CD14-positive monocyte (primary cell): ENCODE data around the gene OSBPL2. TPM values are rescaled to one million over a fixed set of nuclear protein-coding genes. Genes with fewer than 3 reads are reported as not detected.

Experiments
- DNase-seq, 3 donors: peaks; one replicate each; pipeline ENCODE4 v3.0.0-alpha.2; 2011 to 2022
- H2AFZ ChIP-seq: 2 replicates; pipeline ENCODE4 v1.6.0; 2012; ENCODE audit warnings: mild to moderate bottlenecking, low read depth, low read length, inconsistent platforms; ENCODE audit not compliant: insufficient read depth, poor library complexity, severe bottlenecking
- H3K27ac ChIP-seq, 2 donors: 1 replicate in 1 of 2; 2 replicates in 1 of 2; pipeline ENCODE4 v1.5.1; 2012 to 2013; ENCODE audit warnings: low read length in 2 of 2, control low read depth in 1 of 2, inconsistent platforms in 1 of 2, low read depth in 1 of 2, mild to moderate bottlenecking in 1 of 2
- H3K27me3 ChIP-seq, 2 donors: one replicate each; pipeline versions ENCODE4 v1.6.0 to v1.6.1; 2011 to 2013; ENCODE audit warnings: low read length in 2 of 2; ENCODE audit not compliant: control insufficient read depth in 2 of 2, insufficient read depth in 2 of 2
- H3K36me3 ChIP-seq, 2 donors: replicated peaks in 1 of 2; 1 replicate in 1 of 2; 2 replicates in 1 of 2; pipeline versions ENCODE4 v1.5.1 to v1.6.1; 2012 to 2013; ENCODE audit warnings: low read length in 2 of 2, control low read depth in 1 of 2, inconsistent platforms in 1 of 2, mild to moderate bottlenecking in 1 of 2; ENCODE audit not compliant: insufficient read depth in 2 of 2, control insufficient read depth in 1 of 2
- H3K4me1 ChIP-seq, 2 donors: 1 replicate in 1 of 2; 2 replicates in 1 of 2; pipeline versions ENCODE4 v1.5.1 to v1.6.1; 2012 to 2013; ENCODE audit warnings: low read length in 2 of 2, control low read depth in 1 of 2, inconsistent platforms in 1 of 2, mild to moderate bottlenecking in 1 of 2, moderate library complexity in 1 of 2; ENCODE audit not compliant: insufficient read depth in 2 of 2, control insufficient read depth in 1 of 2
- H3K4me2 ChIP-seq: replicated peaks from 2 replicates; pipeline ENCODE3; 2012; ENCODE audit warnings: low read length, moderate library complexity, mild to moderate bottlenecking; ENCODE audit not compliant: poor library complexity, severe bottlenecking; ENCODE audit errors: extremely low read depth
- H3K4me3 ChIP-seq, 3 experiments: fragments of 200-600 bp in 1 of 3; sonication (generic) in 1 of 3; replicated peaks in 1 of 3; 1 replicate in 2 of 3; 2 replicates in 1 of 3; pipeline ENCODE4 v1.5.1; 2011 to 2013; ENCODE audit warnings: low read length in 3 of 3, mild to moderate bottlenecking in 3 of 3, control low read depth in 2 of 3, low read depth in 2 of 3, inconsistent platforms in 1 of 3, moderate library complexity in 1 of 3
- H3K79me2 ChIP-seq: 2 replicates; pipeline ENCODE4 v1.6.0; 2012; ENCODE audit warnings: mild to moderate bottlenecking, control low read depth, inconsistent platforms, low read length, moderate library complexity; ENCODE audit not compliant: insufficient read depth
- H3K9ac ChIP-seq: 2 replicates; pipeline ENCODE4 v1.6.0; 2017; ENCODE audit warnings: low read length, mild to moderate bottlenecking; ENCODE audit not compliant: insufficient read depth, poor library complexity, severe bottlenecking
- H3K9me3 ChIP-seq, 2 donors: replicated peaks in 1 of 2; 1 replicate in 1 of 2; 2 replicates in 1 of 2; pipeline versions ENCODE4 v1.5.1 to v1.6.1; 2012 to 2013; ENCODE audit warnings: low read length in 2 of 2, control low read depth in 1 of 2; ENCODE audit not compliant: control insufficient read depth in 1 of 2, insufficient read depth in 1 of 2
- H4K20me1 ChIP-seq: 2 replicates; pipeline ENCODE4 v1.6.0; 2012; ENCODE audit warnings: mild to moderate bottlenecking, low read length, control low read depth, moderate library complexity; ENCODE audit not compliant: insufficient read depth
- H3K27ac Mint-ChIP-seq, 7 donors: one replicate each; pipeline ENCODE4 v1.8.0; 2020; ENCODE audit warnings: mild to moderate bottlenecking in 7 of 7, mixed read lengths in 7 of 7, moderate library complexity in 6 of 7, inconsistent platforms in 2 of 7
- H3K27me3 Mint-ChIP-seq, 3 donors: one replicate each; pipeline ENCODE4 v1.8.0; 2021 to 2022; ENCODE audit warnings: low read depth in 3 of 3, mild to moderate bottlenecking in 3 of 3, mixed read lengths in 3 of 3, moderate library complexity in 3 of 3, inconsistent platforms in 1 of 3
- H3K36me3 Mint-ChIP-seq, 2 donors: one replicate each; pipeline ENCODE4 v1.8.0; 2020; ENCODE audit warnings: mixed read lengths in 2 of 2, inconsistent platforms in 1 of 2, mild to moderate bottlenecking in 1 of 2
- H3K4me1 Mint-ChIP-seq: one replicate; pipeline ENCODE4 v1.8.0; 2020; ENCODE audit warnings: mild to moderate bottlenecking, mixed read lengths
- H3K4me3 Mint-ChIP-seq, 2 donors: one replicate each; pipeline ENCODE4 v1.8.0; 2020; ENCODE audit warnings: mild to moderate bottlenecking in 2 of 2, mixed read lengths in 2 of 2, moderate library complexity in 1 of 2
- H3K9me3 Mint-ChIP-seq, 7 donors: one replicate each; pipeline ENCODE4 v1.8.0; 2020 to 2022; ENCODE audit warnings: mixed read lengths in 7 of 7, mild to moderate bottlenecking in 6 of 7, moderate library complexity in 6 of 7, inconsistent platforms in 2 of 7
- CTCF ChIP-seq: fragments of 200-600 bp; IDR thresholded peaks from one replicate; pipeline ENCODE4 v1.8.0; 2022; ENCODE audit warnings: antibody characterized with exemption, mild to moderate bottlenecking
- WGBS: methylation state at CpG from one replicate; pipeline ENCODE4 v1.1.5; 2013; ENCODE audit warnings: missing lambda C conversion rate; ENCODE audit not compliant: insufficient coverage; 5-methylcytosine and 5-hydroxymethylcytosine counted together
- intact Hi-C, 2 donors: fragments of 100-400 bp; cut with micrococcal nuclease; formaldehyde crosslinking; loops; one replicate each; pipeline versions ENCODE4 v1.15.0 to v1.15.1; 2023
- polyA plus RNA-seq, 3 donors: library from polyadenylated mRNA; depleted of rRNA in 1 of 3; unstranded in 2 of 3; stranded (reverse) in 1 of 3; fragments of 300-500 nt in 2 of 3; fragments of >200 nt in 1 of 3; fragmentation: Illumina TruSeq in 2 of 3; gene quantifications; 1 replicate in 2 of 3; 2 replicates in 1 of 3; pipeline ENCODE4 v1.2.3, GENCODE V29; 2012 to 2021

Gene OSBPL2
- polyA plus RNA-seq, 3 donors, result 12.9 to 29.1 (median 17.9) TPM

- H3K4me3 Mint-ChIP-seq, result no peak overlapping the region
- WGBS, result 91% methylated on average over 5 of the region's 6 CpGs
- Histone ChIP-seq H3K27me3 (no peaks in the 10 kb centered on the region), H3K36me3 (peaks cover 79 to 94% of the 10 kb centered on the region in 2 donors), H4K20me1 (no peaks in the 10 kb centered on the region), H3K4me2 (no peak overlapping the region), H3K9me3 (no peaks in the 10 kb centered on the region), H2AFZ (no peak overlapping the region), H3K4me1 (no peaks in the 10 kb centered on the region), H3K79me2 (no peaks in the 10 kb centered on the region), H3K9ac (no peak overlapping the region), H3K4me3 (no peak overlapping the region), H3K27ac (no peak overlapping the region)
- H3K9me3 Mint-ChIP-seq, result peaks cover 0 to 3% (median 0%) of the 10 kb centered on the region in 7 donors
- H3K36me3 Mint-ChIP-seq, result peaks cover 84 to 93% of the 10 kb centered on the region in 2 donors
- H3K4me1 Mint-ChIP-seq, result no peaks in the 10 kb centered on the region
- H3K27me3 Mint-ChIP-seq, result no peaks in the 10 kb centered on the region
- intact Hi-C loops, result no loop called here
- no peak for TF ChIP-seq CTCF
- no peak overlapping the region for H3K27ac Mint-ChIP-seq
- no peak for DNase-seq
Measured at GRCh38 chr20:62284448-62284847, 46.1 kb downstream of the OSBPL2 start.

- no peak overlapping the region for H3K4me3 Mint-ChIP-seq
- Histone ChIP-seq H3K9ac (no peak overlapping the region), H3K27ac (no peak overlapping the region), H2AFZ (no peak overlapping the region), H4K20me1 (no peaks in the 10 kb centered on the region), H3K36me3 (peaks cover 79 to 94% of the 10 kb centered on the region in 2 donors), H3K79me2 (no peaks in the 10 kb centered on the region), H3K4me3 (no peak overlapping the region), H3K4me2 (no peak overlapping the region), H3K27me3 (no peaks in the 10 kb centered on the region), H3K4me1 (no peaks in the 10 kb centered on the region), H3K9me3 (no peaks in the 10 kb centered on the region)
- no peak overlapping the region for H3K27ac Mint-ChIP-seq
- WGBS, result 98% methylated on average over 5 of the region's 6 CpGs
- no peaks in the 10 kb centered on the region for H3K4me1 Mint-ChIP-seq
- H3K27me3 Mint-ChIP-seq, result no peaks in the 10 kb centered on the region
- H3K36me3 Mint-ChIP-seq, result peaks cover 77 to 88% of the 10 kb centered on the region in 2 donors
- intact Hi-C loops, result no loop called here
- peaks cover 0 to 3% (median 0%) of the 10 kb centered on the region in 7 donors for H3K9me3 Mint-ChIP-seq
- no peak for DNase-seq
- TF ChIP-seq CTCF, result no peak
Measured at GRCh38 chr20:62285151-62285550, 46.8 kb downstream of the OSBPL2 start.
